Adrenal gland (tissue), 5 donors: ENCODE results near the gene GPR161.

Experiments used
- POLR2A ChIP-seq, 2 donors: fragments of 450-650 bp; IDR thresholded peaks; one replicate each; pipeline ENCODE4 v1.6.1; 2017; ENCODE audit warnings: antibody characterized with exemption in 2 of 2, mild to moderate bottlenecking in 2 of 2, moderate library complexity in 1 of 2
- TF ChIP-seq, protein P1 (sequence below), 6 experiments: fragments of 450-650 bp in 4 of 6; fragments of 200-600 bp in 2 of 6; sonication (generic) in 1 of 6; IDR thresholded peaks; 1 replicate in 5 of 6; 2 replicates in 1 of 6; pipeline versions ENCODE4 v1.5.1 to v1.8.0; 2016 to 2021; ENCODE audit warnings: antibody characterized with exemption in 6 of 6, mild to moderate bottlenecking in 2 of 6, moderate library complexity in 1 of 6
- donor health status: DM: no; HTN: no; CAD: no.

DNA sequence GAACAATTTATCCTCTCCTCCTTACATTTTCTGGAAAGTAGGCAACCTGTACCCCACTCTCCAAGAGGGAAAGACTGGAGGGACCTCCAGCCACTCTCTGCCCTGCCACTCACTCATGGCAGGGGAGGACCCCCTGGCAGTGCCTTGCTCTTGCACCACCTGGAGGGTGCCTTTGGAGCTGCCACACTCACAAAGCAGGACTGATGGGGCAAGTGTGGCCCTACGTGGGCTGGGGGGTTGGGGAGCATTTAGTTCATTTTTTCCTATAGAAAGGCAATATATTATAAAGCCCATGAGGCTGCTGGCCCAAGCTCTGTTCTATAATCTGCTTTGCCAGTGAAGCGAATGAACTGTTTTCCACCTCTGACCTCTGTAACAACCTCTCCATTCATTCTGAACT, 50.3 kb downstream of the GPR161 start:
- TF ChIP-seq, protein P1, sequence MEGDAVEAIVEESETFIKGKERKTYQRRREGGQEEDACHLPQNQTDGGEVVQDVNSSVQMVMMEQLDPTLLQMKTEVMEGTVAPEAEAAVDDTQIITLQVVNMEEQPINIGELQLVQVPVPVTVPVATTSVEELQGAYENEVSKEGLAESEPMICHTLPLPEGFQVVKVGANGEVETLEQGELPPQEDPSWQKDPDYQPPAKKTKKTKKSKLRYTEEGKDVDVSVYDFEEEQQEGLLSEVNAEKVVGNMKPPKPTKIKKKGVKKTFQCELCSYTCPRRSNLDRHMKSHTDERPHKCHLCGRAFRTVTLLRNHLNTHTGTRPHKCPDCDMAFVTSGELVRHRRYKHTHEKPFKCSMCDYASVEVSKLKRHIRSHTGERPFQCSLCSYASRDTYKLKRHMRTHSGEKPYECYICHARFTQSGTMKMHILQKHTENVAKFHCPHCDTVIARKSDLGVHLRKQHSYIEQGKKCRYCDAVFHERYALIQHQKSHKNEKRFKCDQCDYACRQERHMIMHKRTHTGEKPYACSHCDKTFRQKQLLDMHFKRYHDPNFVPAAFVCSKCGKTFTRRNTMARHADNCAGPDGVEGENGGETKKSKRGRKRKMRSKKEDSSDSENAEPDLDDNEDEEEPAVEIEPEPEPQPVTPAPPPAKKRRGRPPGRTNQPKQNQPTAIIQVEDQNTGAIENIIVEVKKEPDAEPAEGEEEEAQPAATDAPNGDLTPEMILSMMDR (IDR thresholded peaks at IDR 0.05), result no peak
- TF ChIP-seq POLR2A (IDR thresholded peaks at IDR 0.05), result no peak
